H1 (cell line): Measurements from ENCODE around the gene PAXIP1. TPM values are rescaled to one million over a fixed set of nuclear protein-coding genes. Genes with fewer than 3 reads are reported as not detected.
A peak's percentile ranks its signal among the peaks of the same experiment; 100 is the strongest.

Experiments used
- CTCF ChIA-PET: fragments of 300-600 bp; sonication (Branson Sonifier 250); formaldehyde crosslinking; loops from one replicate; lab custom pipeline; 2021; ENCODE audit not compliant: partially characterized antibody; lab: Charles Lee
- POLR2A ChIA-PET: fragments of 300-600 bp; sonication (Branson Sonifier 250); formaldehyde crosslinking; loops from one replicate; lab custom pipeline; 2021; ENCODE audit warnings: inconsistent platforms; ENCODE audit not compliant: partially characterized antibody; lab: Charles Lee
- DNase-seq, 2 experiments: peaks; one replicate each; pipeline versions ENCODE4 v3.0.0 to v3.0.0-alpha.2; 2010 to 2022; ENCODE audit warnings: low spot score in 2 of 2, low read depth in 1 of 2, mixed read lengths in 1 of 2
- FAIRE-seq: peaks from 2 replicates; lab custom pipeline; 2011; peaks lifted over from hg19 to GRCh38; lab: Jason Lieb, UNC
- H2AFZ ChIP-seq: 2 replicates; pipeline ENCODE4 v1.8.1; 2012; ENCODE audit warnings: low read length, inconsistent platforms
- H2AK5ac ChIP-seq: 2 replicates; pipeline ENCODE4 v1.6.1; 2013; ENCODE audit warnings: low read depth, low read length
- H2BK120ac ChIP-seq: replicated peaks from 2 replicates; pipeline ENCODE3; 2013; ENCODE audit warnings: low read depth, low read length, inconsistent platforms
- H2BK12ac ChIP-seq: 2 replicates; pipeline ENCODE4 v1.6.1; 2013; ENCODE audit warnings: low read depth, low read length
- H2BK15ac ChIP-seq: 2 replicates; pipeline ENCODE4 v1.6.1; 2013; ENCODE audit warnings: low read length
- H2BK20ac ChIP-seq: 2 replicates; pipeline ENCODE4 v1.6.1; 2013; ENCODE audit warnings: low read length
- H2BK5ac ChIP-seq: 2 replicates; pipeline ENCODE4 v1.6.1; 2013; ENCODE audit warnings: low read depth, low read length
- H3K14ac ChIP-seq: 2 replicates; pipeline ENCODE4 v1.6.1; 2013; ENCODE audit warnings: inconsistent platforms; ENCODE audit not compliant: insufficient read length
- H3K18ac ChIP-seq: 2 replicates; pipeline ENCODE4 v1.6.1; 2013; ENCODE audit warnings: low read length; ENCODE audit errors: extremely low read depth
- H3K23ac ChIP-seq: 2 replicates; pipeline ENCODE4 v1.6.1; 2013; ENCODE audit warnings: inconsistent platforms; ENCODE audit not compliant: insufficient read length
- H3K23me2 ChIP-seq: 2 replicates; pipeline ENCODE4 v1.6.1; 2013; ENCODE audit warnings: low read depth, low read length
- H3K27ac ChIP-seq: 2 replicates; pipeline ENCODE4 v1.6.1; 2011; ENCODE audit warnings: low read depth, low read length, inconsistent platforms
- H3K27me3 ChIP-seq, 4 experiments: replicated peaks in 1 of 4; 1 replicate in 1 of 4; 2 replicates in 3 of 4; pipeline versions ENCODE4 v1.6.1 to v1.8.1; 2011 to 2013; ENCODE audit warnings: low read length in 3 of 4, mild to moderate bottlenecking in 3 of 4, inconsistent platforms in 2 of 4, mixed read lengths in 2 of 4, moderate library complexity in 1 of 4; ENCODE audit not compliant: control insufficient read depth in 3 of 4, insufficient read depth in 3 of 4; ENCODE audit errors: extremely low read depth in 1 of 4
- H3K36me3 ChIP-seq, 4 experiments: 2 replicates each; pipeline versions ENCODE4 v1.6.1 to v1.8.1; 2011 to 2013; ENCODE audit warnings: mild to moderate bottlenecking in 4 of 4, low read length in 3 of 4, moderate library complexity in 2 of 4, control low read depth in 1 of 4, inconsistent platforms in 1 of 4; ENCODE audit not compliant: insufficient read depth in 4 of 4, control insufficient read depth in 2 of 4
- H3K4ac ChIP-seq: replicated peaks from 2 replicates; pipeline ENCODE3; 2013; ENCODE audit warnings: low read length, low read depth, mixed read lengths, inconsistent platforms; ENCODE audit not compliant: insufficient read length
- H3K4me1 ChIP-seq, 4 experiments: replicated peaks in 1 of 4; 1 replicate in 1 of 4; 2 replicates in 3 of 4; pipeline versions ENCODE4 v1.6.1 to v1.8.1; 2011 to 2013; ENCODE audit warnings: low read length in 3 of 4, inconsistent platforms in 2 of 4, mixed read lengths in 1 of 4; ENCODE audit not compliant: insufficient read depth in 4 of 4, control insufficient read depth in 3 of 4
- H3K4me2 ChIP-seq, 2 experiments: 2 replicates each; pipeline versions ENCODE4 v1.6.1 to v1.8.1; 2011 to 2013; ENCODE audit warnings: low read depth in 2 of 2, low read length in 2 of 2, control low read depth in 1 of 2, inconsistent platforms in 1 of 2, mild to moderate bottlenecking in 1 of 2; ENCODE audit not compliant: insufficient read depth in 1 of 2
- H3K4me3 ChIP-seq, 4 experiments: fragments of 200-600, 300-600 bp in 1 of 4; sonication (generic), shearing (Covaris generic), sonication (Bioruptor Twin) in 1 of 4; 2 replicates each; pipeline versions ENCODE4 v1.5.1 to v1.8.1; 2011 to 2016; ENCODE audit warnings: low read length in 4 of 4, low read depth in 3 of 4, control low read depth in 2 of 4, inconsistent platforms in 2 of 4, mild to moderate bottlenecking in 2 of 4, mixed read lengths in 1 of 4, moderate library complexity in 1 of 4; ENCODE audit not compliant: insufficient read depth in 2 of 4; ENCODE audit errors: extremely low read depth in 1 of 4
- H3K56ac ChIP-seq: replicated peaks from 2 replicates; pipeline ENCODE3; 2013; ENCODE audit warnings: low read depth, mild to moderate bottlenecking, mixed read lengths, low read length, inconsistent platforms; ENCODE audit not compliant: insufficient read length
- H3K79me1 ChIP-seq: 2 replicates; pipeline ENCODE4 v1.6.1; 2013; ENCODE audit warnings: low read depth, low read length, control low read depth
- H3K79me2 ChIP-seq, 2 experiments: 2 replicates each; pipeline versions ENCODE4 v1.6.1 to v1.8.1; 2012 to 2013; ENCODE audit warnings: low read length in 2 of 2, mild to moderate bottlenecking in 2 of 2, inconsistent platforms in 1 of 2; ENCODE audit not compliant: insufficient read depth in 2 of 2, control insufficient read depth in 1 of 2
- H3K9ac ChIP-seq, 4 experiments: replicated peaks in 1 of 4; 1 replicate in 1 of 4; 2 replicates in 3 of 4; pipeline versions ENCODE4 v1.6.1 to v1.8.1; 2011 to 2013; ENCODE audit warnings: low read depth in 3 of 4, low read length in 3 of 4, control low read depth in 2 of 4, mild to moderate bottlenecking in 2 of 4, moderate library complexity in 2 of 4, inconsistent platforms in 1 of 4; ENCODE audit errors: extremely low read depth in 1 of 4
- H3K9me3 ChIP-seq, 2 experiments: 2 replicates each; pipeline versions ENCODE4 v1.6.1 to v1.8.1; 2012 to 2013; ENCODE audit warnings: mild to moderate bottlenecking in 2 of 2, moderate library complexity in 2 of 2, control low read depth in 1 of 2, inconsistent platforms in 1 of 2, low read depth in 1 of 2, low read length in 1 of 2, mixed read lengths in 1 of 2; ENCODE audit not compliant: insufficient read depth in 2 of 2
- H4K20me1 ChIP-seq, 2 experiments: replicated peaks in 1 of 2; 2 replicates each; pipeline versions ENCODE3 to v1.8.1; 2011 to 2013; ENCODE audit warnings: inconsistent platforms in 2 of 2, low read length in 2 of 2, mild to moderate bottlenecking in 1 of 2; ENCODE audit not compliant: insufficient read depth in 2 of 2, control insufficient read depth in 1 of 2
- H4K5ac ChIP-seq: 2 replicates; pipeline ENCODE4 v1.6.1; 2013; ENCODE audit warnings: low read length, low read depth, mixed read lengths, inconsistent platforms; ENCODE audit not compliant: insufficient read length
- H4K8ac ChIP-seq: 2 replicates; pipeline ENCODE4 v1.8.0; 2013; ENCODE audit warnings: mild to moderate bottlenecking, moderate library complexity, low read length, inconsistent platforms; ENCODE audit not compliant: insufficient read depth; ENCODE audit errors: extremely low read depth
- H4K91ac ChIP-seq: replicated peaks from 2 replicates; pipeline ENCODE3; 2013; ENCODE audit warnings: low read length, mixed read lengths, inconsistent platforms; ENCODE audit not compliant: insufficient read length
- JUN ChIP-seq: IDR thresholded peaks from 2 replicates; pipeline ENCODE4 v1.6.1; 2011; ENCODE audit warnings: low read depth, mild to moderate bottlenecking, improper control_type of control experiment, low read length
- WGBS, 2 experiments: shearing (Covaris generic) in 1 of 2; methylation state at CpG; one replicate each; pipeline versions ENCODE4 v1.1.6 to v1.1.7; 2013 to 2015; ENCODE audit warnings: low lambda C conversion rate in 2 of 2, mixed read lengths in 2 of 2, inconsistent platforms in 1 of 2, low coverage in 1 of 2, missing lambda C conversion rate in 1 of 2; ENCODE audit not compliant: insufficient replicate concordance in 2 of 2, insufficient coverage in 1 of 2, insufficient read length in 1 of 2; ENCODE audit errors: extremely low coverage in 1 of 2, missing lambda C conversion rate in 1 of 2; 5-methylcytosine and 5-hydroxymethylcytosine counted together
- polyA plus RNA-seq, 7 experiments: library from polyadenylated mRNA; depleted of rRNA in 3 of 7; stranded (reverse) in 5 of 7; unstranded in 2 of 7; fragments of >200 nt in 5 of 7; fragments of 200-250 nt in 2 of 7; gene quantifications; 1 replicate in 5 of 7; 2 replicates in 1 of 7; 4 replicates in 1 of 7; pipeline versions ENCODE4 v1.2.1 to v1.2.3, GENCODE V29; 2011 to 2013; ENCODE audit warnings: missing spikeins in 2 of 7, mixed read lengths in 2 of 7
- total RNA-seq: library from RNA; stranded (reverse); fragmentation: NEBNext Ultra II Directional; extraction: Animal tissue kit (Norgen Biotek cat#: 25700); gene quantifications from 2 replicates; pipeline ENCODE4 v1.2.1, GENCODE V29; 2021
- TF ChIP-seq, protein P1 (sequence below), 3 experiments: IDR thresholded peaks; 1 replicate in 2 of 3; 2 replicates in 1 of 3; pipeline versions ENCODE4 v1.5.1 to v1.6.1; 2011; ENCODE audit warnings: low read length in 3 of 3, mild to moderate bottlenecking in 3 of 3, inconsistent platforms in 2 of 3, low read depth in 1 of 3, moderate library complexity in 1 of 3; ENCODE audit not compliant: insufficient read depth in 1 of 3; ENCODE audit errors: control extremely low read depth in 1 of 3

Gene PAXIP1
- total and polyA plus RNA-seq, 2 of the 8 experiments (the other 6 are each of a cell fraction or from before 2014, with no cell fraction given), result 32.4 to 32.8 TPM

DNA sequence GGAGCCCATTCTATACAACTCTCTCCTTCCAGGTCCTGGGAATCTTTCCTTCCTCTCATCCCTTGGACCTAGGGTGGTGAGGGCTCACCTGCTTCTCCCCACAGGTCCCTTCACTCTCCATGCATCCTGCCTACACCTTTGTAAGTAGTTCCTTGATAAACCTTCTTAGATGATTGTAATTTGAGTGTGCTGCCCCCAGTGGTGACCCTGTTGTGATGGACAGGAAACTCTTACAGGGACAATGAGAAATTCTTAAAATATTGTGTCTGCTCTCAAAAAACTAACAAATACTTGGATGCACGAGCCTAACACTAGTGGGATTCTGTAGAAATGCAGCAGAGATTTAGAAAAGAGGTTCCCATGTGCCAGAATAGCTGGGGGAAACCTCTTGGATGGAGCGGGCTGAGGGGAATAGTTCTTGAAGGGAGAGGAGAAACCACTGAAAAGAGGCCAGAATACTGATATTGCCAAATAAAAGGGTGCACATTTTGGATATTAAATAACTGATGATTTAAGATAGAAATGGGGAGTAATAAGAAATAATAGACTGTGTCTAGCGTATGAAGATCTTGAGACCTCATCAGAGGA is 6.7 kb upstream of the PAXIP1 start:
- ChIA-PET POLR2A (interaction anchor here (1.0 to 1.3 kb wide), 2 partner anchors 10 to 288 kb away, joined by 3 read pairs; partner anchors contain the start of gene INSIG1), CTCF (interaction anchor here (0.7 to 8.7 kb wide), 24 partner anchors 12 to 335 kb away, joined by 3 to 136 read pairs (median 5); no protein-coding TSS in a partner anchor)
- Histone ChIP-seq H2AK5ac (no peak overlapping the region), H3K4me2 (no peak overlapping the region), H2BK120ac (no peak overlapping the region), H3K79me2 (peaks cover 0 to 4% of the 10 kb centered on the region in 2 experiments; a peak in 2 of 4 replicates), H3K9me3 (no peaks in the 10 kb centered on the region), H4K8ac (no peak overlapping the region), H3K23me2 (no peaks in the 10 kb centered on the region), H3K4me1 (no peaks in the 10 kb centered on the region), H3K9ac (no peak overlapping the region), H3K79me1 (no peaks in the 10 kb centered on the region), H2AFZ (no peak overlapping the region), H2BK15ac (no peak overlapping the region), H3K4me3 (no peak overlapping the region), H2BK20ac (no peak overlapping the region), H3K27me3 (no peaks in the 10 kb centered on the region), H4K91ac (no peak overlapping the region), H2BK5ac (no peak overlapping the region), H3K18ac (no peak overlapping the region), H2BK12ac (0 out of 2 replicates have a peak overlapping the region, but pooled peaks have one; percentile 27), H3K27ac (no peak overlapping the region), H3K36me3 (peaks cover 0 to 8% (median 0%) of the 10 kb centered on the region in 4 experiments; a peak in 1 of 8 replicates), H3K23ac (no peak overlapping the region), H4K5ac (no peak overlapping the region), H4K20me1 (no peaks in the 10 kb centered on the region), H3K56ac (no peak overlapping the region), H3K4ac (no peak overlapping the region), H3K14ac (no peak overlapping the region)
- DNase-seq (no peak), FAIRE-seq (no peak)
- WGBS, 2 experiments, result 74% methylated on average over 3 of the region's 3 CpGs; no CpG with 5 or more reads in 1 of the 2 experiments
- no peak for TF ChIP-seq JUN
- TF ChIP-seq, protein P1, sequence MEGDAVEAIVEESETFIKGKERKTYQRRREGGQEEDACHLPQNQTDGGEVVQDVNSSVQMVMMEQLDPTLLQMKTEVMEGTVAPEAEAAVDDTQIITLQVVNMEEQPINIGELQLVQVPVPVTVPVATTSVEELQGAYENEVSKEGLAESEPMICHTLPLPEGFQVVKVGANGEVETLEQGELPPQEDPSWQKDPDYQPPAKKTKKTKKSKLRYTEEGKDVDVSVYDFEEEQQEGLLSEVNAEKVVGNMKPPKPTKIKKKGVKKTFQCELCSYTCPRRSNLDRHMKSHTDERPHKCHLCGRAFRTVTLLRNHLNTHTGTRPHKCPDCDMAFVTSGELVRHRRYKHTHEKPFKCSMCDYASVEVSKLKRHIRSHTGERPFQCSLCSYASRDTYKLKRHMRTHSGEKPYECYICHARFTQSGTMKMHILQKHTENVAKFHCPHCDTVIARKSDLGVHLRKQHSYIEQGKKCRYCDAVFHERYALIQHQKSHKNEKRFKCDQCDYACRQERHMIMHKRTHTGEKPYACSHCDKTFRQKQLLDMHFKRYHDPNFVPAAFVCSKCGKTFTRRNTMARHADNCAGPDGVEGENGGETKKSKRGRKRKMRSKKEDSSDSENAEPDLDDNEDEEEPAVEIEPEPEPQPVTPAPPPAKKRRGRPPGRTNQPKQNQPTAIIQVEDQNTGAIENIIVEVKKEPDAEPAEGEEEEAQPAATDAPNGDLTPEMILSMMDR (IDR thresholded peaks at IDR 0.05; ENCODE audit: control extremely low read depth in 1 of 3, insufficient read depth in 1 of 3, low read depth in 1 of 3, low read length in 3 of 3), result peak in 2 of 3 experiments; percentile 29 to 54; a peak in 2 of 4 replicates
